GM21529 (cell line): ENCODE data around the gene NPAS3.

Experiments used
- ATAC-seq: cut with Tn5 transposase; IDR thresholded peaks from one replicate; pipeline ENCODE4 v1.9.1; 2021; ENCODE audit not compliant: unreplicated experiment

The NPAS3 gene

GRCh38 chr14:33839193-33840076 lies 900.8 kb downstream of the NPAS3 start:
- ATAC-seq = no peak

GRCh38 chr14:33840797-33841196 lies 902.1 kb downstream of the NPAS3 start:
- no peak for ATAC-seq

GRCh38 chr14:33842299-33842698 lies 903.6 kb downstream of the NPAS3 start:
- ATAC-seq = no peak

GRCh38 chr14:33844118-33844517 lies 905.4 kb downstream of the NPAS3 start:
- no peak for ATAC-seq

GRCh38 chr14:33846100-33846824 lies 907.6 kb downstream of the NPAS3 start:
- ATAC-seq = no peak

- ATAC-seq = no peak
Measured at GRCh38 chr14:33847066-33847465, 908.4 kb downstream of the NPAS3 start.

- no peak for ATAC-seq
Measured at GRCh38 chr14:33848009-33848408, 909.3 kb downstream of the NPAS3 start.

GRCh38 chr14:33848706-33849454 lies 910.2 kb downstream of the NPAS3 start:
- no peak for ATAC-seq

- ATAC-seq = no peak
Measured at GRCh38 chr14:33849455-33849801, 910.7 kb downstream of the NPAS3 start.

- no peak for ATAC-seq
Measured at GRCh38 chr14:33850826-33851225, 912.1 kb downstream of the NPAS3 start.

- ATAC-seq = no peak
Measured at GRCh38 chr14:33851366-33851765, 912.7 kb downstream of the NPAS3 start.

GRCh38 chr14:33851931-33852330 lies 913.3 kb downstream of the NPAS3 start:
- ATAC-seq = no peak
